Posterior cingulate gyrus (tissue), 11 donors: ENCODE data around the gene CHCHD3.
"Not testable (repeated sequence)": the region's sequence is repeated elsewhere in the genome, so short reads cannot be mapped to it uniquely, and the experiment has no call there.

ENCODE experiments used
- DNase-seq, 10 donors: peaks; one replicate each; pipeline versions ENCODE4 v3.0.0 to v3.0.0-alpha.2; 2020 to 2021; ENCODE audit warnings: mixed read lengths in 3 of 10
- intact Hi-C: fragments of 100-400 bp; cut with DNase I; formaldehyde crosslinking; loops from one replicate; pipeline ENCODE4 v1.15.1; 2023

The CHCHD3 gene

DNA sequence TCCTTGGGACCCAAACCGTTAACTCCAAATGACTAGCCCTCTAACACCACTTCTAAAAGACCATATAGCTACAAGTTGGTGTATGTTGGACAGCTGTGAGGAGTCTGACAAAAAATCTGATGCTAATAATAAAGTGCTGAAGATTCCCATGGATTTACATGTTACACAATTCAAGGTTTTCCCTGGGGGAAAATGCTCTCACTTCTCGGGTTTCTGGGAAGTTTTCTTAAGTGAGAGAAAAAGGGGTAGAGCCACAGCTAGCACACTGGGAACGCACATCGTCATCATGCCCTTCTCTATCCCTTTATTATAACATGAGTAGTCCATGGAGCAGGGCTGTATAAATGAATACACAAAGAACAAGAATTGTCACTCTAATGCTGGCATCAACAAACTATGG is 162.1 kb downstream of the CHCHD3 start:
- intact Hi-C loops, result no loop called here
- no peak for DNase-seq

DNA sequence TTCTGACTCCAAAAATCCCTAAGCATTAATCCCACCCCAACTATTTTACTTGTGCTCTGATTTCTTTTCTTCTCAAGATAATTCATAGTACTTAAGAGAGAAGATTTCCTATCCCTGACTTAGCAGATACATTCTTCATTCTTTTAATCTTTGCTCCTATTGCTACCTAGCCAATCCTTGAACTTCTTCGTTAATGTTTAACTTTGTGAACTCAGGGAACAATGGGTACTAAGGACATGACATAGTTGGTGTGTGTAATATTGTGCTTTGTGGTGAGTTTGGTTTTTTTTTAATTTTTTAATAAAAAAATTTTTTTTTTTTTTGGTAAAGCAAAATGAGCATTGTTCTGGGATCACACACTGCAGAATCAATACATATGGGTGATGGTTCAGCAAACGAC is 166.2 kb downstream of the CHCHD3 start:
- intact Hi-C loops, result no loop called here

GRCh38 chr7:132910657-132911056 is 171.2 kb downstream of the CHCHD3 start:
- intact Hi-C loops, result no loop called here
- DNase-seq, result no peak

More for the DNA sequence above, 166.2 kb downstream of the CHCHD3 start:
- no peak for DNase-seq

- intact Hi-C loops, result no loop called here
Observed at GRCh38 chr7:132907380-132907940, 174.4 kb downstream of the CHCHD3 start.

DNA sequence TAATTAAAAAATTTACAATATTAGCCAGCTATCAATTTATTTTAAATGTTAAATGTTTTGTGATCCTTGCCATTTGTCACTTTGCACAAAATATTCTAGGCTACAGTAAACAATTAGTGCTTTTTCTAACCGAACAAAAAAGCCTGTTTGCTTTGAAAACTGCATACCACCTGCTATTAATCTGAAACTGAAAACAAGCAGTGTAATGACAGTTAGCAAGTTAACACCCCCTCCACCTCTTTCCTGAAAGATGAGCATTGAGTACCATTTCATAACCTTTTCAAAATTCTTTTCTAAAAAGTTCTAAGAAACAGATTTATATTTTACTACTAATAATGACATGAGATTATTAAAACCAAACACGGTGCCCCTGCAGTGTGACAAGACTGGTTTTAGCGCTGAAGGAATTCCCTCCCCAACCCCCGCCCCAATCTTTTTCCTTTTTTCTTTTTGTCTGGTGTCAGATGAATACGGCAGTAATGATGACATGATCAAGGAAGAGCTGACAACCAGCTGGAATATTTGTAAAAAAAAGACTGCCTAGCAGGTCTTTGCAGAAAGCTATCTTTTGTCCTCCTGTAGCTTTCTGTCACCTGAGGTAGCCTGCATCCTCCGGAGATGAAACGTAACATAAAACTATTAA is 175.6 kb downstream of the CHCHD3 start:
- DNase-seq, result no peak
- intact Hi-C loops, result no loop called here

More at GRCh38 chr7:132907380-132907940, 174.4 kb downstream of the CHCHD3 start:
- no peak for DNase-seq

- intact Hi-C loops, DNase-seq: not testable (repeated sequence)
Observed at GRCh38 chr7:132905136-132905535, 176.8 kb downstream of the CHCHD3 start.

- no peak for DNase-seq
- intact Hi-C loops, result no loop called here
Observed at GRCh38 chr7:132904209-132904608, 177.7 kb downstream of the CHCHD3 start.

- DNase-seq, intact Hi-C loops: not testable (repeated sequence)
Observed at GRCh38 chr7:132902294-132902693, 179.6 kb downstream of the CHCHD3 start.

- intact Hi-C loops, result no loop called here
- DNase-seq, result no peak
Observed at GRCh38 chr7:132901241-132901640, 180.6 kb downstream of the CHCHD3 start.

- intact Hi-C loops, result no loop called here
- no peak for DNase-seq
Observed at GRCh38 chr7:132899833-132900232, 182.1 kb downstream of the CHCHD3 start.

DNA sequence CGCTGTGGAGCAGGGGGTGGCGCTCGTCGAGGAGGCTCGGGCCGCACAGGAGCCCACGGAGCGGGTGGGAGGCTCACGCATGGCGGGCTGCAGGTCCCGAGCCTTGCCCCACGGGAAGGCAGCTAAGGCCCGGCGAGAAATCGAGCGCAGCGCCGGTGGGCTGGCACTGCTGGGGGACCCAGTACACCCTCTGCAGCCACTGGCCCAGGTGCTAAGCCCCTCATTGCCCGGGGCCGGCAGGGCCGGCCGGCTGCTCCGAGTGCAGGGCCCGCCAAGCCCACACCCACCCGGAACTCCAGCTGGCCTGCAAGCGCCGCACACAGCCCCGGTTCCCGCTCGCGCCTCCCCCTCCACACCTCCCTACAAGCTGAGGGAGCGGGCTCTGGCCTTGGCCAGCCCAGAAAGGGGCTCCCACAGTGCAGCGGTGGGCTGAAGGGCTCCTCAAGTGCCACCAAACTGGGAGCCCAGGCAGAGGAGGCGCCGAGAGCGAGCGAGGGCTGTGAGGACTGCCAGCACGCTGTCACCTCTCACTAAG is 183.2 kb downstream of the CHCHD3 start:
- intact Hi-C loops, result not testable (repeated sequence)
- DNase-seq, result peak in 2 of 10 donors; percentile 66 to 83

DNA sequence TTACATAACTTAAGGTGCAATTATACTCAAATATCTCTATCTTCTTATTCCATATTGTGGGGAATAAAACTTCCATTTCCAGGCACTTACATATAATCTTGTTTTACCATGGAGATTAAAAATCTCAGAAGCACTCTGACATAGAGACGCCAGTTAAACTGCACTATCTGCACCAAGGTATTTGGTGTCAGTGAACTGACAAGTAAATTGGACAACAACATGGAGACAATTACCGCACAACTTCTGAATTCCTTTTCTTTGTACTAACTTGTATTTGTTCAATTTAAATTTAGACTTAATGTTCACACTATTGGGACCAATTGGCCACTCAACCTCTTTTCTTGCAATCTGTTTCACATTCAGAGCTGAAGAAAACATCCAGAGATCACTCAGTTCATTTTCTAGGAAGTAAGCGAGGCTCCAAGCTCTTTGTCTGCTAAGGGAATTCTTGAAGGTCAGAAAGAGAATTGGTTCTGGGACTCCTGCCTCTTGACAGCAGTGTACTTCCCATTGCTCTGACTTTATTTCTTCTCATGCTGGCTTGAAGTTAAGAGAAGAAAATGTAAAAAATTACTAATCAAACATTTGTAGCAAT is 184.7 kb downstream of the CHCHD3 start:
- intact Hi-C loops, result no loop called here
- DNase-seq, result no peak

DNA sequence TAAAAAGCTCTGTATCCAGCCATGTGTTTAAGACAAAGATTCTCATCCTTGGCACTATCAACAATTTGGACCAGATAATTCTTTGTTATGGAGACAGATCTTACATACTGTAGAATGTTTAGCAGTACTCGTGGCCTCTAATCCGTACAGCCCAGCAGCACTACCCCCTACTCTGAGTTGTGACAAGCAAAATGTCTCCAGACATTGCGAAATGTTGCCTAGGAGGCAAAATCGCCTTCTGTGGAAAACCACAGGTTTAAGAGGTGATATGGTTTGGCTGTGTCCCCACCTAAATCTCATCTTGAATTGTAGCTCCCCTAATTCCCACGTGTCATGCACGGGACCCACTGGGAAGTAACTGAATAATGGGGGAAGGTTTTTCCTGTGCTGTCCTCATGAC is 186.7 kb downstream of the CHCHD3 start:
- intact Hi-C loops, result no loop called here

GRCh38 chr7:132893560-132893959 is 188.3 kb downstream of the CHCHD3 start:
- intact Hi-C loops, result no loop called here
- no peak for DNase-seq

More for the DNA sequence above, 186.7 kb downstream of the CHCHD3 start:
- no peak for DNase-seq

DNA sequence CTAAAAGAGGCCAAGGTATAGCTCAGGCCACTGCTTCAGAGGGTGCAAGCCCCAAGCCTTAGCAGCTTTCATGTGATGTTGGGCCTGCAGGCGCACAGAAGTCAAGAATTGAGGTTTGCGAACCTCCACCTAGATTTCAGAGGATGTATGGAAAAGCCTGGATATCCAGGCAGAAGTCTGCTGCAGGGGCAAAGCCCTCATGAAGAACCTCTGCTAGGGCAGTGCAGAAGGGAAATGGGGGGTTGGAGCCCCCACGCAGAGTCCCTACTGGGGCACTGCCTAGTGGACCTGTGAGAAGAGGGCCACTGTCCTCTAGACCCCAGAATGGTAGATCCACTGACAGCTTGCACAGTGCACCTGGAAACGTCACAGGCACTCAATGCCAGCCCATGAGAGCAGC is 189.1 kb downstream of the CHCHD3 start:
- DNase-seq, intact Hi-C loops: not testable (repeated sequence)

DNA sequence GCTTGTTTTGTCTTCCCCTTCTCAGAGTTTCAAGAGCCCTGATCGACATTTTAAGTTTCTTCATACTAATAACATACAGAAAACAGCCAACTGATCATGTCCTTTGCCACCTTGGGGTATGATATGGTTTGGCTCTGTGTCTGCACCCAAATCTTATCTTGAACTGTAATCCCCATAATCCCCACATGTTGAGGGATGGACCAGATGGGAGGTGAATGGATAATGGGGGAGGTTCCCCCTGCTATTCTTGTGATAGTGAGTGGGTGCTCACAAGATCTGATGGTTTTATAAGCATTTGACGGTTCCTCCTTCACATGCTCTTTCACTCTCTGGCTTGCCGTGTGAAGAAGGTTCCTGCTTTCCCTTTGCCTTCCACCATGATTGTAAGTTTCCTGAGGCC is 190.3 kb downstream of the CHCHD3 start:
- intact Hi-C loops, result no loop called here
- DNase-seq, result no peak

- no peak for DNase-seq
- intact Hi-C loops, result no loop called here
Observed at GRCh38 chr7:132882714-132883428, 199.0 kb downstream of the CHCHD3 start.

DNA sequence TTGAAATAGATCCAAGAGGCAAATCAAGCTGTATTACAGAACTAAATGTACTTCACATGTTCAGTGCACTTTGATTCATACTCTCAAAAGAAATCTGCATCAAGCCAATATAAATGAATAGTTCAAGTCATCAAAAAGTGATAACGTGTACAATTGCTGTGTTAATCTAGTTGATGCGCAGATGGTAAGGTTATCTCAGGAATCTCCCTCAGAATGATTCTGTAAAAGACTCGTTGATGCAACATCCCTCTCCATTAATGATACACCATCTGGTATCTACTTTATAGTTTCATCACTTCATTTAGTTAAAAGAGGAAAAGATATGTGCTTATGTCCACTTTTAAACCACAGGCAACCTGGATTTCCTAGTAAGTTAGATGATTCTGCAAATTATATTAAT is 200.6 kb downstream of the CHCHD3 start:
- intact Hi-C loops, result no loop called here
- no peak for DNase-seq

GRCh38 chr7:132879579-132879978 is 202.3 kb downstream of the CHCHD3 start:
- intact Hi-C loops, result no loop called here
- no peak for DNase-seq

- DNase-seq, result no peak
- intact Hi-C loops, result no loop called here
Observed at GRCh38 chr7:132878204-132878919, 203.5 kb downstream of the CHCHD3 start.

DNA sequence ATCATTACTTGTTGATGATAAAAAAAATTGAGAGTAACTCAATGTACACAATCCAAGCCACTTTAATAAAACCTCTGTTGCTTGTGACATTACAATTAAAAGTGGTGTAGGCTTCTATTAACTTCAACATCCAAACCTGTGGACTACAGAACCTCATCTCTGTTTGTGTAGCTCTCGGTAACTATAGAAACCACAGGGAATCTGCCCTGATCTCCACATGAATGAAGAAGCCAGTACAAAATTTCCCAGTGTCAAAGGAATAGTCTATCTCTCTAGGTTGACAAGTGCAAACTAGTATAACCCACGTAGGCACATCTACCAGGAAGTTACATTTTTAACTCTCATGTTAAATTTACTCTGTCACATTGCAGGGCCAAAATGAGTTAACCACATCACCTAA is 204.3 kb downstream of the CHCHD3 start:
- no peak for DNase-seq
- intact Hi-C loops, result no loop called here
